Activated CD8-positive, alpha-beta memory T cell treated with anti-CD3 and anti-CD28 coated beads, Interleukin-2, amount 50 U/mL, for 24 hours (primary cell): ENCODE measurements around the gene PDE10A.
"Not testable (repeated sequence)": the region's sequence is repeated elsewhere in the genome, so short reads cannot be mapped to it uniquely, and the experiment has no call there.

Experiments used
- DNase-seq: peaks from one replicate; pipeline ENCODE4 v3.0.0-alpha.2; 2020; ENCODE audit errors: extremely low read depth

The PDE10A gene

DNA sequence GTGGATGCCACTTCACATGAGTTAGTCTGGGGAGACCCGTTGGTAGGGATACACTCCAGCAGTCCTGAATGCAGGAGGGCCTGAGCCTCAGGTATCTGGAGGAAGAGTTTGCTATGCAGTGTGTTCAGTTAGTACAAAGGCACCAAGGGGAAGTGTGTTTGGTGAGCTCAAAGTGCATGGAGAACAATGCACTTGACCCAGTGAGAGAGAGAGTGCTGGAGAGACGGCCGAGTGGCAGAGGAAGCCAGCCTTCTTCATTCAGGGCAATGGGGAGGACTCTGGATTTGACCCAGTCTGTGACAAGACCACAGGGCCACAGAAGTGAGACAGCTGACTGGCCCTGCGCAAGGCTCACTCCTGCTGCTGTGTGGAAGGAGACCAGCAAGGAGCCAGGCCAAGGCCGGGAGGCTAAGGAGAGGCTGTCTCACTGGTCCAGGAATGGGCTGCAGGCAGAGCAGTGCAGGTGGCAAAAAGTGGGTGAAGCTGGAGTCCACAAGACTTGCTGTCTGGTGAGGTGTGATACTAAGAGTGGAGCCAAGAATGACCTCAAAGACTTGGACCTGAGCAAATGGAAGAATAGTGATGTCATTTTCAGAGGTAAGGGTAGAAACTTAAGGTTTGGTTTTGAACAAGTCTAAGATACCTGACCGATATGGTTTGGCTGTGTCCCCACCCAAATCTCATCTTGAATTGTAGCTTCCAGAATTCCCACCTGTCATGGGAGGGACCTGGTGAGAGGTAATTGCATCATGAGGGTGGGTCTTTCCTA, 38.0 kb downstream of the PDE10A start:
- no peak for DNase-seq

- DNase-seq = no peak
Measured at GRCh38 chr6:165621940-165622339, 41.1 kb downstream of the PDE10A start.

DNA sequence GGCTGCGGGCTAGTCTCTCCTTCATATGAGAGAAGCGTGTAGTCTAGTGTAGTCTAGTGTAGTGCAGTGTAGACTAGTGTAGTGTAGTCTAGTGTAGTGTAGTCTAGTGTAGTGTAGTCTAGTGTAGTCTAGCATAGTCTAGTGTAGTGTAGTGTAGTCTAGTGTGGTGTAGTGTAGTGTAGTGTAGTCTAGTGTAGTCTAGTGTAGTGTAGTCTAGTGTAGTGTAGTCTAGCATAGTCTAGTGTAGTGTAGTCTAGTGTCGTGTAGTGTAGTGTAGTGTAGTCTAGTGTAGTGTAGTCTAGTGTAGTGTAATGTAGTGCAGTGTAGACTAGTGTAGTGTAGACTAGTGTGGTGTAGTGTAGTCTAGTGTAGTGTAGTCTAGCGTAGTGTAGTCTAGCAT, 44.1 kb downstream of the PDE10A start:
- DNase-seq = not testable (repeated sequence)

DNA sequence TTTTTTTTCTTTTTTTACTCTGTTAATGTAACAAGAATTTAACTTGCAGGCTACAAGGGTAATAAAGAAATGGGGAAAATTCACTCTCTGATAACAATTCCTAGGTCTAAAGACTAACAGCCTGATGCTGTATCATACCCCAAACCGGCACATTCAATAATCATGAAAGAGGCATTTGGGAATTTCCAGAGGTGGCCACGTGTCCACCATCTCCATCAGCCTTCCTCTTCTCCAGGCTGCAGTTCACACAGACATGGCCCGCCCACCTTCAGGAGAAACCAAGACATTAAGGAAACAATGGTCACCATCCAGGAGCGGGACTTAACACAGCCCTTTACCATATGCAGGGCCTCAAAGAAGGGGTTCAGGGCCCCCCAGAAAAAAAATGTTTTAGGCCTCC, 44.8 kb downstream of the PDE10A start:
- DNase-seq = no peak

DNA sequence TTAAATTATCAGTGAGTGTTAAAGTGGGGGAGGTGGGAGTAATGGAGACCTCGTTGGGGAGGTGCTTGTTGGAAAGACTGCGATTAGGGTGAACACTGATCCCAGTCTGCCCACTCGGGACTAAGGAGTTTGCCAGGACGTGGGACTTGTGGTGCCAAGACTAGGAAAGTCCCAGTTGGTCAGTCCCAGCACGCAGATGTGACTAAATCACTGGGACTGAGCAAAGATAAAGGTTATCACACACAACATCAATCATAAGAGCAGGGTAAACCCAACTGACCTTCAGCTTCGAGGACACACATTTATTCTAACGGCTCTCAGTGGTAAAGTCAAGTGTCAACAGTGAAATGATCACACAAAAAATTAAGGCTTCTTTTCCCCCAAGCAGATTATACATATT, 45.5 kb downstream of the PDE10A start:
- no peak for DNase-seq

DNA sequence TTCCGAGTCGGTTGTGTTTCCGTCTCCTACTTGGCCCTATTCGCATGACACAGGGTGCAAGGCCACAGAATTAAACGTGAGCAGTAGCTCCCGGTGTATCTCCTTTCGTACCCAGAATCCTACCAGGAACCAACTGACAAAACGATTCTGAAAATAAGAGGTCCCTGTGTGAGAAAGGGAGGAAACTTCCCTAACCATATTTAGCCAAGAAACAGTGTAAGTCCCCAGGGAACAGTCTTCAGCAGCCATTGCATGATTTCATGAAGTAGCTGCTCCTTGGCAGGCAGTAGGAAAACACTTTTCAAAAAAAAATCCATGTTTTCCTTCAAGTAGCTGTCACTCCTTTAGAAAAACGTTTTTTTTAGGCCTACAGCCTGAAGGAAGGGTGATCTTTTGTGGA, 46.9 kb downstream of the PDE10A start:
- DNase-seq = no peak

DNA sequence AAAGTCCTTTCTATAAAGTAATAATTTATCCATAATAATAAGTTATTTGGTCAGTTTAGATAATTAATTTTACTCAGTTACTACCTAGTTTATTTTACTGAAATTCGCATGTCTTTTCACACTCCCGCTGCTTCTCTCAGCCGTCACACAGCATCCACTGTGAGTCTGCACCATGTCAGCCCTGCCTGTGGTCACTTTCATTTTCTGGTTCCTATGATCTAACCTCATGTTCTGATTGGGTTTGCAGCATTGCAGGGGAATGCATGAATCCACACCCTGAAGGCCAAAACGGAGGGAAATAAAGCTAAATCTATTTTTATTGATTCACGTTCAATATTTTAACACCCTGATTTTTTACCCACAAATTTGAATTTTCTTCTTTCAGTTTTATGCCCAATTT, 47.4 kb downstream of the PDE10A start:
- no peak for DNase-seq

DNA sequence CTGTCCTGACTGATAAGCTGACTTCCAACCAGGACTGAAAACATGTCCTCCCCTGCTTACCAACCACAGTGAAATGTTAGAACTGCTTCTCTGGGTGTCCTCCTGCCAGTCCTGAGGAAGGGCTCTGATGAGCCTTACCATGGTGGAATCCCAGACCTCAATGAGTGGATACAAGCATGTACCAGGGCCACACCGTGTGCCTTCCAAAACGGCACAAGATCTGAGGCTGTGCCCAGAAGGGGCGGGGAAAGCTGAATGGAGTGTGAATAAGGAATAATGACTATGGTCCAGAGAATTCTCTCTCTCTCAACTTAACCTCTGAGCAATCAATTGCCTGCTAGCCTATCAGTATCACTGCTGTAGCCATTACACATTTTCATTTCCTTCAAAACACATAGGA, 51.7 kb downstream of the PDE10A start:
- no peak for DNase-seq

DNA sequence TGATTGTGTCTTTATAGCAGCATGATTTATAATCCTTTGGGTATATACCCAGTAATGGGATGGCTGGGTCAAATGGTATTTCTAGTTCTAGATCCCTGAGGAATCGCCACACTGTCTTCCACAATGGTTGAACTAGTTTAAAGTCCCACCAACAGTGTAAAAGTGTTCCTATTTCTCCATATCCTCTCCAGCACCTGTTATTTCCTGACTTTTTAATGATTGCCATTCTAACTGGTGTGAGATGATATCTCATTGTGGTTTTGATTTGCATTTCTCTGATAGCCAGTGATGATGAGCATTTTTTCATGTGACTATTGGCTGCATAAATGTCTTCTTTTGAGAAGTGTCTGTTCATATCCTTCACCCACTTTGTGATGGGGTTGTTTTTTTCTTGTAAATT, 54.5 kb downstream of the PDE10A start:
- not testable (repeated sequence) for DNase-seq

- no peak for DNase-seq
Measured at GRCh38 chr6:165606740-165607008, 56.4 kb downstream of the PDE10A start.

DNA sequence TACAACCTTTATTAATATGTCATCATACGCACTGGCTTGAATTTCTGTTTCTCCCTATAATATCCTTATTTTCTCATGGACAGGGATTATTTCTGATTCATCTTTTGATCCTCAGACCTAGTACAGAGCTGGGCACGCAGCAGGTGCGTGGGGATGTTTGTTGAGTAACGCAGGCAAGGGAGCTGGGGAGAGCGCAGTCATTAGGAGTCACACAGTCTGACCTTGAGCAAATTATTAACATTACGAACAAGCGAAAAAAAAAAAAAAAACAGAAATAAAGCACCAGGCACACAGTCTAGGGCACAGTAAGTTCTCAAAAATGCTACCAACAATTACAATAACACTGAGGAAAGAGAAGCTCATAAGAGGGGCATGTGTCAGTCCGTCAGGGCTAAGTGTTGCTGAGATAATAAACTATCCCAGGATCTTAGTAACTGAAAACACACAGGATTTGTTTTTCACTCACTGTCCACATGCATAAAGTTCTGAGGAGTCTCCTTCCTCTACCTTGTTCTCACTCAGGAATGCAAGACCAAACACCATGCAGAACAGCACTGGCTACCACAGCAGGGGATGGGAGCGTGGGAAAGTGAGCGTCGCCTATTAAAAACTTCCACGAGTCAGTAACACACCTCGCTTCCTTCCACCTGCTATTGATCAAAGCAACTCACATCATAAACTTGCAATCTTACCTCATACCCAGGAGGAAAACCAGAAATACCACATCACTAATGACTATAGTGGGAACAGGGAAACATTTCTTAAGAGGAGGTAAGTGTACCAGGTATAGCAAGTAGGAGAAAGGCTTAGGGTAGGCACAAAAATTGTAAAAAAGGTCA, 56.9 kb downstream of the PDE10A start:
- DNase-seq = no peak

- DNase-seq = no peak
Measured at GRCh38 chr6:165605182-165605875, 57.7 kb downstream of the PDE10A start.

DNA sequence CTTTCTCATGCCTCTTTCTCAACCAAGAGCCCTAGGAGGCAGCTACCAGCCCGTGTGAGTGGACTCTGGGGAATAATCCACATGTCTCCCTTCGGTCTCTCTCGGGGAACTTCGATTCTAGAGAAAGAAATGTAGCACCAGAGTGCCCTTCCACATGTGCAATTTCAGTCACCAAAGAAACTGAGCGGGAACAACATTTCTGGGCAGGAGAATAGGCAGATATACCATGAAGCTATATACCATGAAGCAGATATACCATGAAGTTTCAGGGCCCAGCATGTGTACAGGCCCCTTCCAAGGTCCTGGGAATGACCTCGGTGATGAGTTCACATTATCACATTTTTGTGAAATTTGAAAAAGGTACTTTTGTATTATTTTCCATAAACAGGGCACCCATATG, 60.8 kb downstream of the PDE10A start:
- no peak for DNase-seq

DNA sequence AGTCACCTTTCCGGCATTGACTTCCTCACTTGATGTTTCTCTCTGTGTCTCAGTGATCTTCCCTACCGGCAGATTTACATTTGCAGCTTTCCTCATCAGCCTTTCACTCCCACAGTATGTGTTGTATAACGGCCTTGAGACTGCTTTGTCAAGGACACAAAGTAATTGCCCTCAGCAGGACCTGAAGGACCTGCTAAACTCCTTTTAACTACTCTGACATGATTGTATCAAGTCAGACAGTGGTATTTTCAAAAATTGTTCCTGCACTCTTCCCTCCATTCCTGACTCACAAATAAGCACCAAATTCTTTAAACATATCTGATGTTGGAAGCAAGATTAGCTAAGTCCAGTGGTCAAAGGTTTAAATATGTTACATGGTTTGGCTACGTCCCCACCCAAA, 62.4 kb downstream of the PDE10A start:
- no peak for DNase-seq

GRCh38 chr6:165599596-165600487, 63.2 kb downstream of the PDE10A start:
- no peak for DNase-seq

DNA sequence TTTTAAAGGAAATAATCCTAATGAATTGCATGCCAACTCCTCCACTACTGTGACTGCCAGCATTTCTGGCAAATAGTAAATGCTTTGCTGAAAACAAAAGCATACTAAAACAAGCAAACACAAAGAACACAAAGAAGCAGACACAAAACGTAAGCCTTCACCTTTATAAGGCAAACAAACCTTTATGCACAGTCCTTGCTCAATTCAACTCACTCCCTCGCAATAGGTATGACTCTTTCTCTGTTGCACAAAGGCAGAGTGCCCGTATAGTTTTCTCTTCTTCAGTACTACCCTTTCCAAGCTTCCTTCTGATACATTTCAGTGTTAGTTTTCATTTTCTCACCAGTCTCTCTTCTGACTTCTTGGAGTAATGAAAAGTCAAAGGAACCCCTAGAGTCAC, 63.9 kb downstream of the PDE10A start:
- no peak for DNase-seq

DNA sequence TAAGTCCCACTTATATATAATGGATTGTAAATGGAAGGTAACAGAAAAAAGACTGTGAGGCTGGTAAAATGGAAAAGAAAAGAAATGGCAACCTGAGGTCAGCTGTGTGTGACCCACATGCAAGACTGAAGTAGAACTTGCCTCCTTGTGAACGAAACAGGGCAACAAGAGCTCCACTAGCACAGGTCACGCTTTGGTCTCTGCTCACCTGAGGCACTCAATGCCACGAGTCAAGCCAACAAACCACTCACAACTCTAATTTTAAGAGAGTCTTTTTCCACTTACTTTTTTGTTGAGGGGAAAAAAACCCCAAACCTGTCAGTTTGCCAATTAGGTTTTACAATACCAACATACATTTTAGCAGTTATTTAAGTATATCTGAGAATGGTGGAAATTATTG, 65.2 kb downstream of the PDE10A start:
- DNase-seq = no peak

GRCh38 chr6:165594584-165595333, 68.3 kb downstream of the PDE10A start:
- no peak for DNase-seq

- not testable (repeated sequence) for DNase-seq
Measured at GRCh38 chr6:165592947-165593346, 70.1 kb downstream of the PDE10A start.

- DNase-seq = no peak
Measured at GRCh38 chr6:165588515-165588914, 74.5 kb downstream of the PDE10A start.

DNA sequence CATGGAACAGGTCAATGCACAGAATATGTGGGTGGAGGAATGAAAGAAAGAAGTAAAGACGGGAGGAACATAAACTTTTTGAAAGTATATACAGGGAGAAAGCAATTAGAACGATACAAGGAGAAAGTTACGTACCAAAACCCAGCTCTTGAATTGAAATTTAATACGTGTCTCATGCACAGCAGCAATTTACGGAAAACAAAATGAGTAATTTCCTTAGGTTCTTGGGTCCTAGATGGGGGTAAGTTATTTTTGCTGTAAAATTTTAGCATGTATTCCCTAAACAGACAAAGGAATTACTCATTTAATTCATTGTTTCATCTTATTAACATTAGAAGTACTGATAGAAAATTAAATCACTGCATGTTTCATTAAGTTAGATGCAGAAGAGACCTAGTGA, 75.8 kb downstream of the PDE10A start:
- DNase-seq = no peak
